GM23338 (cell line): ENCODE measurements around the gene EPS8. TPM values are rescaled to one million over a fixed set of nuclear protein-coding genes. Genes with fewer than 3 reads are reported as not detected.

Experiments
- ATAC-seq: fragments of 200-7000 bp; cut with Tn5 transposase; 3 replicates; pipeline ENCODE4 v1.9.1; 2020
- DNase-seq: peaks from one replicate; pipeline ENCODE4 v3.0.0-alpha.2; 2015; ENCODE audit warnings: low spot score
- H2AFZ ChIP-seq: fragments of 200-600 bp; sonication (generic); 2 replicates; pipeline ENCODE4 v1.8.0; 2016; ENCODE audit warnings: antibody characterized with exemption, mild to moderate bottlenecking, moderate library complexity
- H3F3A ChIP-seq: fragments of 200-600 bp; sonication (generic); replicated peaks from 2 replicates; pipeline ENCODE4 v1.8.0; 2017; ENCODE audit warnings: antibody characterized with exemption, mixed run types, low read depth
- H3K27ac ChIP-seq: fragments of 200-600 bp; sonication (generic); 2 replicates; pipeline ENCODE4 v1.6.1; 2016; ENCODE audit warnings: low read depth
- H3K27me3 ChIP-seq: fragments of 200-600 bp; sonication (generic); 2 replicates; pipeline ENCODE4 v1.8.0; 2016; ENCODE audit warnings: mild to moderate bottlenecking, mixed run types, moderate library complexity; ENCODE audit not compliant: insufficient read depth
- H3K36me3 ChIP-seq: fragments of 200-600 bp; sonication (generic); 2 replicates; pipeline ENCODE4 v1.8.0; 2016; ENCODE audit warnings: mild to moderate bottlenecking; ENCODE audit not compliant: insufficient read depth
- H3K4me1 ChIP-seq: fragments of 200-600 bp; sonication (generic); 2 replicates; pipeline ENCODE4 v1.8.0; 2016; ENCODE audit warnings: mild to moderate bottlenecking, moderate library complexity; ENCODE audit not compliant: insufficient read depth
- H3K4me2 ChIP-seq: fragments of 200-600 bp; sonication (generic); 2 replicates; pipeline ENCODE4 v1.7.1; 2017; ENCODE audit warnings: mixed run types
- H3K4me3 ChIP-seq: fragments of 200-600 bp; sonication (generic); 2 replicates; pipeline ENCODE4 v1.6.1; 2016; ENCODE audit warnings: mixed run types
- H3K79me2 ChIP-seq: fragments of 200-600 bp; sonication (generic); replicated peaks from 2 replicates; pipeline ENCODE4 v1.8.0; 2017; ENCODE audit warnings: mild to moderate bottlenecking; ENCODE audit not compliant: insufficient read depth
- H3K9me2 ChIP-seq: fragments of 200-600 bp; sonication (generic); 2 replicates; pipeline ENCODE4 v1.8.0; 2017; ENCODE audit not compliant: insufficient read depth
- H4K20me1 ChIP-seq: fragments of 200-600 bp; sonication (generic); replicated peaks from 2 replicates; pipeline ENCODE4 v1.8.0; 2017; ENCODE audit warnings: mild to moderate bottlenecking; ENCODE audit not compliant: insufficient read depth
- H3K27ac Mint-ChIP-seq: 2 replicates; pipeline ENCODE4 v1.8.0; 2020; ENCODE audit warnings: inconsistent platforms, mild to moderate bottlenecking, moderate library complexity, mixed read lengths
- H3K27me3 Mint-ChIP-seq: 3 replicates; pipeline ENCODE4 v1.8.0; 2022; ENCODE audit warnings: low read depth, mild to moderate bottlenecking, moderate library complexity, mixed read lengths, inconsistent platforms; ENCODE audit not compliant: insufficient read depth, poor library complexity
- H3K36me3 Mint-ChIP-seq: 3 replicates; pipeline ENCODE4 v1.8.0; 2021; ENCODE audit warnings: low read depth, mild to moderate bottlenecking, inconsistent platforms, moderate library complexity, mixed read lengths
- H3K4me1 Mint-ChIP-seq: 3 replicates; pipeline ENCODE4 v1.8.0; 2020; ENCODE audit warnings: mild to moderate bottlenecking, inconsistent platforms, mixed read lengths
- H3K4me3 Mint-ChIP-seq: 3 replicates; pipeline ENCODE4 v1.8.0; 2021; ENCODE audit warnings: moderate library complexity, mild to moderate bottlenecking, inconsistent platforms, mixed read lengths
- H3K9me3 Mint-ChIP-seq: 3 replicates; pipeline ENCODE4 v1.8.0; 2020; ENCODE audit warnings: moderate library complexity, mild to moderate bottlenecking, inconsistent platforms, mixed read lengths
- CREB1 ChIP-seq: fragments of 250-450 bp; sonication (Bioruptor Pico); IDR thresholded peaks from 2 replicates; pipeline ENCODE4 v1.5.0; 2020; ENCODE audit warnings: low read depth, mild to moderate bottlenecking, moderate library complexity
- EZH2 ChIP-seq: fragments of 200-600 bp; sonication (generic); IDR thresholded peaks from one replicate; pipeline ENCODE4 v1.8.0; 2017; ENCODE audit warnings: antibody characterized with exemption, mild to moderate bottlenecking, low read depth; ENCODE audit not compliant: unreplicated experiment
- EZH2phosphoT487 ChIP-seq: fragments of 200-600 bp; sonication (generic); IDR thresholded peaks from one replicate; pipeline ENCODE4 v1.8.1; 2018; ENCODE audit warnings: antibody characterized with exemption; ENCODE audit not compliant: unreplicated experiment
- JUNB ChIP-seq: IDR thresholded peaks from one replicate; pipeline ENCODE4 v1.6.1; 2016; ENCODE audit warnings: antibody characterized with exemption; ENCODE audit not compliant: unreplicated experiment
- NANOG ChIP-seq: IDR thresholded peaks from 2 replicates; pipeline ENCODE4 v1.6.1; 2016; ENCODE audit warnings: antibody characterized with exemption, borderline replicate concordance
- POLR2AphosphoS5 ChIP-seq: IDR thresholded peaks from 2 replicates; pipeline ENCODE4 v1.6.1; 2016; ENCODE audit warnings: antibody characterized with exemption, low read depth
- STAT1 ChIP-seq: IDR thresholded peaks from one replicate; pipeline ENCODE4 v1.6.1; 2016; ENCODE audit warnings: antibody characterized with exemption; ENCODE audit not compliant: unreplicated experiment
- ZNF114 ChIP-seq: fragments of 250-450 bp; sonication (Bioruptor Pico); IDR thresholded peaks from 2 replicates; pipeline ENCODE4 v1.5.0; 2020; ENCODE audit warnings: mild to moderate bottlenecking, moderate library complexity
- ZNF331 ChIP-seq: fragments of 250-450 bp; sonication (Bioruptor Pico); IDR thresholded peaks from 2 replicates; pipeline ENCODE4 v1.5.0; 2020; ENCODE audit warnings: low read depth, mild to moderate bottlenecking, moderate library complexity
- polyA plus RNA-seq: library from polyadenylated mRNA; unstranded; fragments of >200 nt; fragmentation: Nextera tagmentation; extraction: Ambion mirVana; gene quantifications from 2 replicates; pipeline ENCODE4 v1.2.1, GENCODE V29; 2016
- total RNA-seq: library from RNA; depleted of rRNA; stranded (reverse); fragments of >200 nt; shearing (Covaris generic); gene quantifications from 2 replicates; pipeline ENCODE4 v1.2.3, GENCODE V29; 2014
- TF ChIP-seq, protein P1 (sequence below): IDR thresholded peaks from one replicate; pipeline ENCODE4 v1.6.1; 2018; ENCODE audit warnings: antibody characterized with exemption; ENCODE audit not compliant: unreplicated experiment
- TF ChIP-seq, protein P2 (sequence below): fragments of 250-450 bp; sonication (Bioruptor Pico); IDR thresholded peaks from 2 replicates; pipeline ENCODE4 v1.5.0; 2020; ENCODE audit warnings: mild to moderate bottlenecking, moderate library complexity
- TF ChIP-seq, protein P3 (sequence below), 2 experiments: fragments of 200-600 bp in 1 of 2; sonication (generic) in 1 of 2; conservative IDR thresholded peaks; 2 replicates each; pipeline versions ENCODE4 v1.5.1 to v1.6.1; 2016 to 2017; ENCODE audit warnings: antibody characterized with exemption in 2 of 2, low read depth in 2 of 2, mild to moderate bottlenecking in 2 of 2, moderate library complexity in 1 of 2
- TF ChIP-seq, protein P4 (sequence below): IDR thresholded peaks from 2 replicates; pipeline ENCODE4 v1.6.1; 2016; ENCODE audit warnings: antibody characterized with exemption

Gene EPS8
- total and polyA plus RNA-seq, 2 experiments from 2014 or later, result 3.5 to 5.4 TPM

DNA sequence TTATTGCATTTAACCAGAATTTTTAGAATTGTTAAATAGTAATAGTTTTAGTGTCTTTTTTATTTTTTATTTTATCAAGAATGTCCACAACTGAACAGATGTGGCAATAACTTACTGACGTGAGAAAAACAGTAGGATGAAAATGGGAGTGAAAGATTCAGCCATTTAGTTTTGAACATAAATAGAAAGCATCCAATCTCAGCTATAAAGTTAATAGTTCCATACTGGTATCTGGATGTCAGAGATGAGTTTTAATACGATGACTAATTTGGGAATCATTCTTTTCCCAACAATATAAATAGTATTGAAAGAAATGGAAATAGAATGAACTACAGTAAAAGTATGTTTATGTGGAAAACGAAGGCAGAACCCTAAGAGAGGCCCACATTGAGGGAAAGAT is 159.4 kb downstream of the EPS8 start:
- DNase-seq (no peak), ATAC-seq (no peak)
- Histone ChIP-seq H3K36me3 (no peaks in the 10 kb centered on the region), H2AFZ (no peak overlapping the region), H3K9me2 (no peaks in the 10 kb centered on the region), H3K27me3 (no peaks in the 10 kb centered on the region), H3F3A (no peaks in the 10 kb centered on the region), H3K4me3 (no peak overlapping the region), H3K4me2 (no peak overlapping the region), H3K4me1 (peaks cover 14% of the 10 kb centered on the region; the same call in 1 of the 2 replicates), H3K79me2 (no peaks in the 10 kb centered on the region), H3K27ac (no peak overlapping the region), H4K20me1 (no peaks in the 10 kb centered on the region)
- H3K9me3 Mint-ChIP-seq, result no peaks in the 10 kb centered on the region
- H3K36me3 Mint-ChIP-seq, result no peaks in the 10 kb centered on the region
- H3K4me3 Mint-ChIP-seq, result no peak overlapping the region
- no peaks in the 10 kb centered on the region for H3K27me3 Mint-ChIP-seq
- H3K4me1 Mint-ChIP-seq, result peaks cover 22% of the 10 kb centered on the region
- no peak overlapping the region for H3K27ac Mint-ChIP-seq
- no peak for TF ChIP-seq ZNF114 (CRISPR knock-in tag)
- TF ChIP-seq, protein P1, sequence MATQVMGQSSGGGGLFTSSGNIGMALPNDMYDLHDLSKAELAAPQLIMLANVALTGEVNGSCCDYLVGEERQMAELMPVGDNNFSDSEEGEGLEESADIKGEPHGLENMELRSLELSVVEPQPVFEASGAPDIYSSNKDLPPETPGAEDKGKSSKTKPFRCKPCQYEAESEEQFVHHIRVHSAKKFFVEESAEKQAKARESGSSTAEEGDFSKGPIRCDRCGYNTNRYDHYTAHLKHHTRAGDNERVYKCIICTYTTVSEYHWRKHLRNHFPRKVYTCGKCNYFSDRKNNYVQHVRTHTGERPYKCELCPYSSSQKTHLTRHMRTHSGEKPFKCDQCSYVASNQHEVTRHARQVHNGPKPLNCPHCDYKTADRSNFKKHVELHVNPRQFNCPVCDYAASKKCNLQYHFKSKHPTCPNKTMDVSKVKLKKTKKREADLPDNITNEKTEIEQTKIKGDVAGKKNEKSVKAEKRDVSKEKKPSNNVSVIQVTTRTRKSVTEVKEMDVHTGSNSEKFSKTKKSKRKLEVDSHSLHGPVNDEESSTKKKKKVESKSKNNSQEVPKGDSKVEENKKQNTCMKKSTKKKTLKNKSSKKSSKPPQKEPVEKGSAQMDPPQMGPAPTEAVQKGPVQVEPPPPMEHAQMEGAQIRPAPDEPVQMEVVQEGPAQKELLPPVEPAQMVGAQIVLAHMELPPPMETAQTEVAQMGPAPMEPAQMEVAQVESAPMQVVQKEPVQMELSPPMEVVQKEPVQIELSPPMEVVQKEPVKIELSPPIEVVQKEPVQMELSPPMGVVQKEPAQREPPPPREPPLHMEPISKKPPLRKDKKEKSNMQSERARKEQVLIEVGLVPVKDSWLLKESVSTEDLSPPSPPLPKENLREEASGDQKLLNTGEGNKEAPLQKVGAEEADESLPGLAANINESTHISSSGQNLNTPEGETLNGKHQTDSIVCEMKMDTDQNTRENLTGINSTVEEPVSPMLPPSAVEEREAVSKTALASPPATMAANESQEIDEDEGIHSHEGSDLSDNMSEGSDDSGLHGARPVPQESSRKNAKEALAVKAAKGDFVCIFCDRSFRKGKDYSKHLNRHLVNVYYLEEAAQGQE, result no peak
- TF ChIP-seq, protein P2, sequence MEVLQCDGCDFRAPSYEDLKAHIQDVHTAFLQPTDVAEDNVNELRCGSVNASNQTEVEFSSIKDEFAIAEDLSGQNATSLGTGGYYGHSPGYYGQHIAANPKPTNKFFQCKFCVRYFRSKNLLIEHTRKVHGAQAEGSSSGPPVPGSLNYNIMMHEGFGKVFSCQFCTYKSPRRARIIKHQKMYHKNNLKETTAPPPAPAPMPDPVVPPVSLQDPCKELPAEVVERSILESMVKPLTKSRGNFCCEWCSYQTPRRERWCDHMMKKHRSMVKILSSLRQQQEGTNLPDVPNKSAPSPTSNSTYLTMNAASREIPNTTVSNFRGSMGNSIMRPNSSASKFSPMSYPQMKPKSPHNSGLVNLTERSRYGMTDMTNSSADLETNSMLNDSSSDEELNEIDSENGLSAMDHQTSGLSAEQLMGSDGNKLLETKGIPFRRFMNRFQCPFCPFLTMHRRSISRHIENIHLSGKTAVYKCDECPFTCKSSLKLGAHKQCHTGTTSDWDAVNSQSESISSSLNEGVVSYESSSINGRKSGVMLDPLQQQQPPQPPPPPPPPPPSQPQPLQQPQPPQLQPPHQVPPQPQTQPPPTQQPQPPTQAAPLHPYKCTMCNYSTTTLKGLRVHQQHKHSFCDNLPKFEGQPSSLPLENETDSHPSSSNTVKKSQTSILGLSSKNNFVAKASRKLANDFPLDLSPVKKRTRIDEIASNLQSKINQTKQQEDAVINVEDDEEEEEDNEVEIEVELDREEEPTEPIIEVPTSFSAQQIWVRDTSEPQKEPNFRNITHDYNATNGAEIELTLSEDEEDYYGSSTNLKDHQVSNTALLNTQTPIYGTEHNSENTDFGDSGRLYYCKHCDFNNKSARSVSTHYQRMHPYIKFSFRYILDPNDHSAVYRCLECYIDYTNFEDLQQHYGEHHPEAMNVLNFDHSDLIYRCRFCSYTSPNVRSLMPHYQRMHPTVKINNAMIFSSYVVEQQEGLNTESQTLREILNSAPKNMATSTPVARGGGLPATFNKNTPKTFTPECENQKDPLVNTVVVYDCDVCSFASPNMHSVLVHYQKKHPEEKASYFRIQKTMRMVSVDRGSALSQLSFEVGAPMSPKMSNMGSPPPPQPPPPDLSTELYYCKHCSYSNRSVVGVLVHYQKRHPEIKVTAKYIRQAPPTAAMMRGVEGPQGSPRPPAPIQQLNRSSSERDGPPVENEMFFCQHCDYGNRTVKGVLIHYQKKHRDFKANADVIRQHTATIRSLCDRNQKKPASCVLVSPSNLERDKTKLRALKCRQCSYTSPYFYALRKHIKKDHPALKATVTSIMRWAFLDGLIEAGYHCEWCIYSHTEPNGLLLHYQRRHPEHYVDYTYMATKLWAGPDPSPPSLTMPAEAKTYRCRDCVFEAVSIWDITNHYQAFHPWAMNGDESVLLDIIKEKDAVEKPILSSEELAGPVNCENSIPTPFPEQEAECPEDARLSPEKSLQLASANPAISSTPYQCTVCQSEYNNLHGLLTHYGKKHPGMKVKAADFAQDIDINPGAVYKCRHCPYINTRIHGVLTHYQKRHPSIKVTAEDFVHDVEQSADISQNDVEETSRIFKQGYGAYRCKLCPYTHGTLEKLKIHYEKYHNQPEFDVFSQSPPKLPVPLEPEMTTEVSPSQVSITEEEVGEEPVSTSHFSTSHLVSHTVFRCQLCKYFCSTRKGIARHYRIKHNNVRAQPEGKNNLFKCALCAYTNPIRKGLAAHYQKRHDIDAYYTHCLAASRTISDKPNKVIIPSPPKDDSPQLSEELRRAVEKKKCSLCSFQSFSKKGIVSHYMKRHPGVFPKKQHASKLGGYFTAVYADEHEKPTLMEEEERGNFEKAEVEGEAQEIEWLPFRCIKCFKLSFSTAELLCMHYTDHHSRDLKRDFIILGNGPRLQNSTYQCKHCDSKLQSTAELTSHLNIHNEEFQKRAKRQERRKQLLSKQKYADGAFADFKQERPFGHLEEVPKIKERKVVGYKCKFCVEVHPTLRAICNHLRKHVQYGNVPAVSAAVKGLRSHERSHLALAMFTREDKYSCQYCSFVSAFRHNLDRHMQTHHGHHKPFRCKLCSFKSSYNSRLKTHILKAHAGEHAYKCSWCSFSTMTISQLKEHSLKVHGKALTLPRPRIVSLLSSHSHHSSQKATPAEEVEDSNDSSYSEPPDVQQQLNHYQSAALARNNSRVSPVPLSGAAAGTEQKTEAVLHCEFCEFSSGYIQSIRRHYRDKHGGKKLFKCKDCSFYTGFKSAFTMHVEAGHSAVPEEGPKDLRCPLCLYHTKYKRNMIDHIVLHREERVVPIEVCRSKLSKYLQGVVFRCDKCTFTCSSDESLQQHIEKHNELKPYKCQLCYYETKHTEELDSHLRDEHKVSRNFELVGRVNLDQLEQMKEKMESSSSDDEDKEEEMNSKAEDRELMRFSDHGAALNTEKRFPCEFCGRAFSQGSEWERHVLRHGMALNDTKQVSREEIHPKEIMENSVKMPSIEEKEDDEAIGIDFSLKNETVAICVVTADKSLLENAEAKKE (CRISPR knock-in tag), result no peak
- TF ChIP-seq, protein P3, sequence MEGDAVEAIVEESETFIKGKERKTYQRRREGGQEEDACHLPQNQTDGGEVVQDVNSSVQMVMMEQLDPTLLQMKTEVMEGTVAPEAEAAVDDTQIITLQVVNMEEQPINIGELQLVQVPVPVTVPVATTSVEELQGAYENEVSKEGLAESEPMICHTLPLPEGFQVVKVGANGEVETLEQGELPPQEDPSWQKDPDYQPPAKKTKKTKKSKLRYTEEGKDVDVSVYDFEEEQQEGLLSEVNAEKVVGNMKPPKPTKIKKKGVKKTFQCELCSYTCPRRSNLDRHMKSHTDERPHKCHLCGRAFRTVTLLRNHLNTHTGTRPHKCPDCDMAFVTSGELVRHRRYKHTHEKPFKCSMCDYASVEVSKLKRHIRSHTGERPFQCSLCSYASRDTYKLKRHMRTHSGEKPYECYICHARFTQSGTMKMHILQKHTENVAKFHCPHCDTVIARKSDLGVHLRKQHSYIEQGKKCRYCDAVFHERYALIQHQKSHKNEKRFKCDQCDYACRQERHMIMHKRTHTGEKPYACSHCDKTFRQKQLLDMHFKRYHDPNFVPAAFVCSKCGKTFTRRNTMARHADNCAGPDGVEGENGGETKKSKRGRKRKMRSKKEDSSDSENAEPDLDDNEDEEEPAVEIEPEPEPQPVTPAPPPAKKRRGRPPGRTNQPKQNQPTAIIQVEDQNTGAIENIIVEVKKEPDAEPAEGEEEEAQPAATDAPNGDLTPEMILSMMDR (conservative IDR thresholded peaks at IDR 0.05; ENCODE audit: low read depth in 2 of 2), result no peak
- TF ChIP-seq, protein P4, sequence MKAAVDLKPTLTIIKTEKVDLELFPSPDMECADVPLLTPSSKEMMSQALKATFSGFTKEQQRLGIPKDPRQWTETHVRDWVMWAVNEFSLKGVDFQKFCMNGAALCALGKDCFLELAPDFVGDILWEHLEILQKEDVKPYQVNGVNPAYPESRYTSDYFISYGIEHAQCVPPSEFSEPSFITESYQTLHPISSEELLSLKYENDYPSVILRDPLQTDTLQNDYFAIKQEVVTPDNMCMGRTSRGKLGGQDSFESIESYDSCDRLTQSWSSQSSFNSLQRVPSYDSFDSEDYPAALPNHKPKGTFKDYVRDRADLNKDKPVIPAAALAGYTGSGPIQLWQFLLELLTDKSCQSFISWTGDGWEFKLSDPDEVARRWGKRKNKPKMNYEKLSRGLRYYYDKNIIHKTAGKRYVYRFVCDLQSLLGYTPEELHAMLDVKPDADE, result no peak
- no peak for TF ChIP-seq POLR2AphosphoS5
- TF ChIP-seq CREB1 (CRISPR knock-in tag), result no peak
- no peak for TF ChIP-seq NANOG
- TF ChIP-seq EZH2phosphoT487, result no peak
- no peak for TF ChIP-seq STAT1
- TF ChIP-seq EZH2, result no peak
- no peak for TF ChIP-seq JUNB
- no peak for TF ChIP-seq ZNF331 (CRISPR knock-in tag)
